Lower leg skin (tissue), 4 donors: ENCODE measurements around the gene TPMT. TPM values are rescaled to one million over a fixed set of nuclear protein-coding genes. Genes with fewer than 3 reads are reported as not detected.

Experiments used
- DNase-seq, 2 donors: peaks; one replicate each; pipeline ENCODE4 v3.0.0-alpha.2; 2019; ENCODE audit warnings: low spot score in 2 of 2
- H3K4me3 ChIP-seq: fragments of 200-600 bp; sonication (generic); 2 replicates; pipeline ENCODE4 v1.5.1; 2017; ENCODE audit warnings: mild to moderate bottlenecking, low read depth; ENCODE audit not compliant: poor library complexity, severe bottlenecking
- CTCF ChIP-seq, 3 donors: fragments of 450-650 bp; IDR thresholded peaks; one replicate each; pipeline ENCODE4 v1.5.1; 2016; ENCODE audit warnings: antibody characterized with exemption in 3 of 3, mild to moderate bottlenecking in 3 of 3, moderate library complexity in 2 of 3
- POLR2A ChIP-seq, 2 donors: fragments of 450-650 bp; IDR thresholded peaks; one replicate each; pipeline ENCODE4 v1.6.1; 2016 to 2017; ENCODE audit warnings: antibody characterized with exemption in 2 of 2, mild to moderate bottlenecking in 1 of 2, moderate library complexity in 1 of 2
- WGBS, 2 donors: methylation state at CpG; one replicate each; pipeline ENCODE4 v1.1.5; 2018; 5-methylcytosine and 5-hydroxymethylcytosine counted together
- intact Hi-C: fragments of 100-400 bp; cut with DNase I; formaldehyde crosslinking; loops from one replicate; pipeline ENCODE4 v1.15.0; 2023; ENCODE audit warnings: low total_unique reads
- total RNA-seq, 4 donors: library from RNA; depleted of rRNA; stranded (reverse); fragments of >200 nt; gene quantifications; one replicate each; pipeline ENCODE4 v1.1.0, GENCODE V29; 2016

TPMT gene
- total RNA-seq, 4 donors from 2014 or later: 6.1 to 10.8 (median 8.8) TPM

GRCh38 chr6:18110162-18110561 lies 44.7 kb downstream of the TPMT start:
- TF ChIP-seq POLR2A (IDR thresholded peaks at IDR 0.05) (no peak), CTCF (IDR thresholded peaks at IDR 0.05) (no peak)
- DNase-seq: no peak
- intact Hi-C loops: no loop called here
- H3K4me3 ChIP-seq: no peak overlapping the region

- WGBS, 2 donors: 91 to 98% methylated on average over 1 of the region's 1 CpG
- DNase-seq: no peak
- intact Hi-C loops: no loop called here
- H3K4me3 ChIP-seq: no peak overlapping the region
- TF ChIP-seq CTCF (IDR thresholded peaks at IDR 0.05): no peak
- TF ChIP-seq POLR2A (IDR thresholded peaks at IDR 0.05): no peak
These were observed 47.8 kb downstream of the TPMT start for GRCh38 chr6:18107061-18107460.

- WGBS, 2 donors: 83 to 84% methylated on average over 6 of the region's 6 CpGs
- no peak overlapping the region for H3K4me3 ChIP-seq
- intact Hi-C loops: no loop called here
- no peak for DNase-seq
- no peak for TF ChIP-seq POLR2A (IDR thresholded peaks at IDR 0.05)
These were observed 51.9 kb downstream of the TPMT start for GRCh38 chr6:18102783-18103509.

GRCh38 chr6:18101873-18102272 lies 53.0 kb downstream of the TPMT start:
- 66% methylated on average over 2 of the region's 2 CpGs for WGBS, 2 donors
- H3K4me3 ChIP-seq: no peak overlapping the region
- DNase-seq: no peak
- TF ChIP-seq CTCF (IDR thresholded peaks at IDR 0.05): no peak
- TF ChIP-seq POLR2A (IDR thresholded peaks at IDR 0.05): no peak
- intact Hi-C loops: no loop called here

GRCh38 chr6:18101271-18101670 lies 53.6 kb downstream of the TPMT start:
- H3K4me3 ChIP-seq: no peak overlapping the region
- 90 to 100% methylated on average over 1 of the region's 1 CpG for WGBS, 2 donors
- TF ChIP-seq POLR2A (IDR thresholded peaks at IDR 0.05) (no peak), CTCF (IDR thresholded peaks at IDR 0.05) (no peak)
- no peak for DNase-seq
- intact Hi-C loops: no loop called here

- TF ChIP-seq POLR2A (IDR thresholded peaks at IDR 0.05) (no peak), CTCF (IDR thresholded peaks at IDR 0.05) (no peak)
- intact Hi-C loops: no loop called here
- WGBS, 2 donors: 76 to 90% methylated on average over 3 of the region's 3 CpGs
- no peak overlapping the region for H3K4me3 ChIP-seq
- no peak for DNase-seq
These were observed 54.6 kb downstream of the TPMT start for GRCh38 chr6:18100296-18100695.
